IMR-90 (cell line): ENCODE data around the gene CYP4F2. TPM values are rescaled to one million over a fixed set of nuclear protein-coding genes. Genes with fewer than 3 reads are reported as not detected.

ENCODE experiments used
- ATAC-seq: fragments of 200-7000 bp; cut with Tn5 transposase; 2 replicates; pipeline ENCODE4 v1.9.1; 2020; ENCODE audit warnings: low read depth, mild to moderate bottlenecking, moderate library complexity
- BruUV-seq: library from RNA; stranded (reverse); fragments of 400-500 nt; replicated peaks from 2 replicates; lab custom pipeline; 2021; lab: Mats Ljungman, UMichigan
- CTCF ChIA-PET: fragments of 300-600 bp; formaldehyde crosslinking; extraction: SDS; loops from one replicate; lab custom pipeline; 2021; ENCODE audit warnings: antibody characterized with exemption; lab: Yijun Ruan, JAX
- POLR2A ChIA-PET: fragments of 300-600 bp; sonication (Branson Sonifier 250); formaldehyde crosslinking; loops from one replicate; lab custom pipeline; 2022; ENCODE audit warnings: antibody characterized with exemption; ENCODE audit not compliant: unreplicated experiment; lab: Charles Lee
- DNase-seq: peaks from one replicate; pipeline ENCODE4 v3.0.0; 2013
- H2AFZ ChIP-seq: replicated peaks from 2 replicates; pipeline ENCODE3; 2013; ENCODE audit warnings: low read length, mild to moderate bottlenecking; ENCODE audit not compliant: poor library complexity
- H2AK5ac ChIP-seq: 2 replicates; pipeline ENCODE4 v1.6.1; 2013; ENCODE audit warnings: low read depth, low read length, inconsistent platforms
- H2AK9ac ChIP-seq: replicated peaks from 2 replicates; pipeline ENCODE3; 2013; ENCODE audit warnings: mild to moderate bottlenecking, low read depth, low read length, moderate library complexity; ENCODE audit not compliant: poor library complexity
- H2BK120ac ChIP-seq: 2 replicates; pipeline ENCODE4 v1.6.1; 2013; ENCODE audit warnings: low read depth, low read length, inconsistent platforms
- H2BK15ac ChIP-seq: 3 replicates; pipeline ENCODE4 v1.6.1; 2013; ENCODE audit warnings: low read depth, low read length, inconsistent platforms
- H2BK20ac ChIP-seq: 2 replicates; pipeline ENCODE4 v1.6.1; 2013; ENCODE audit warnings: low read depth, mild to moderate bottlenecking, inconsistent platforms, low read length, moderate library complexity
- H2BK5ac ChIP-seq: 2 replicates; pipeline ENCODE4 v1.6.1; 2013; ENCODE audit warnings: mild to moderate bottlenecking, low read depth, low read length, inconsistent platforms; ENCODE audit not compliant: poor library complexity, severe bottlenecking
- H3K14ac ChIP-seq: replicated peaks from 2 replicates; pipeline ENCODE4 v1.6.1; 2013; ENCODE audit warnings: low read depth, low read length, inconsistent platforms
- H3K18ac ChIP-seq: 2 replicates; pipeline ENCODE4 v1.6.1; 2013; ENCODE audit warnings: low read depth, low read length, control low read depth
- H3K23ac ChIP-seq: 2 replicates; pipeline ENCODE4 v1.6.1; 2013; ENCODE audit warnings: low read depth, low read length, inconsistent platforms
- H3K27ac ChIP-seq: 2 replicates; pipeline ENCODE4 v1.5.1; 2013; ENCODE audit warnings: mild to moderate bottlenecking, control low read depth, low read length; ENCODE audit not compliant: insufficient read depth
- H3K27me3 ChIP-seq: 2 replicates; pipeline ENCODE4 v1.6.1; 2013; ENCODE audit warnings: low read length; ENCODE audit not compliant: control insufficient read depth, insufficient read depth
- H3K36me3 ChIP-seq: 2 replicates; pipeline ENCODE4 v1.6.1; 2013; ENCODE audit warnings: low read length, mixed read lengths; ENCODE audit not compliant: control insufficient read depth, insufficient read depth
- H3K4ac ChIP-seq: 2 replicates; pipeline ENCODE4 v1.6.1; 2013; ENCODE audit warnings: low read depth, low read length, inconsistent platforms
- H3K4me1 ChIP-seq: 2 replicates; pipeline ENCODE4 v1.6.1; 2013; ENCODE audit warnings: low read length, mixed read lengths; ENCODE audit not compliant: control insufficient read depth, insufficient read depth
- H3K4me2 ChIP-seq: 2 replicates; pipeline ENCODE4 v1.6.1; 2013; ENCODE audit warnings: low read depth, mild to moderate bottlenecking, control low read depth, low read length, moderate library complexity
- H3K4me3 ChIP-seq: 2 replicates; pipeline ENCODE4 v1.5.1; 2013; ENCODE audit warnings: low read depth, mild to moderate bottlenecking, control low read depth, low read length, moderate library complexity; ENCODE audit not compliant: insufficient read depth
- H3K56ac ChIP-seq: 2 replicates; pipeline ENCODE4 v1.6.1; 2013; ENCODE audit warnings: low read length, inconsistent platforms; ENCODE audit not compliant: insufficient read depth; ENCODE audit errors: extremely low read depth
- H3K79me1 ChIP-seq, 2 experiments: 2 replicates each; pipeline ENCODE4 v1.6.1; 2013; ENCODE audit warnings: low read length in 2 of 2, inconsistent platforms in 1 of 2, low read depth in 1 of 2
- H3K9ac ChIP-seq: 2 replicates; pipeline ENCODE4 v1.6.1; 2013; ENCODE audit warnings: low read depth, low read length, control low read depth
- H3K9me1 ChIP-seq: 2 replicates; pipeline ENCODE4 v1.6.1; 2013; ENCODE audit warnings: low read length, inconsistent platforms; ENCODE audit not compliant: insufficient read depth
- H3K9me3 ChIP-seq: 2 replicates; pipeline ENCODE4 v1.6.1; 2013; ENCODE audit warnings: low read length; ENCODE audit not compliant: control insufficient read depth, insufficient read depth
- H4K20me1 ChIP-seq: 2 replicates; pipeline ENCODE4 v1.6.1; 2013; ENCODE audit warnings: low read length, inconsistent platforms; ENCODE audit not compliant: insufficient read depth
- H4K5ac ChIP-seq: 2 replicates; pipeline ENCODE4 v1.6.1; 2013; ENCODE audit warnings: mild to moderate bottlenecking, low read depth, low read length, control low read depth
- H4K8ac ChIP-seq, 2 experiments: 2 replicates each; pipeline ENCODE4 v1.6.1; 2013; ENCODE audit warnings: low read depth in 2 of 2, low read length in 2 of 2, control low read depth in 1 of 2, inconsistent platforms in 1 of 2
- H4K91ac ChIP-seq: 2 replicates; pipeline ENCODE4 v1.6.1; 2013; ENCODE audit warnings: low read depth, low read length, inconsistent platforms; ENCODE audit not compliant: insufficient read depth
- BHLHE40 ChIP-seq: fragments of 150-350 bp; IDR thresholded peaks from 2 replicates; pipeline ENCODE4 v1.6.1; 2016; ENCODE audit warnings: mild to moderate bottlenecking, low read depth, low read length
- CEBPB ChIP-seq: IDR thresholded peaks from 2 replicates; pipeline ENCODE4 v1.6.1; 2012; ENCODE audit warnings: low read depth, low read length, improper control_type of control experiment
- CHD1 ChIP-seq: IDR thresholded peaks from 2 replicates; pipeline ENCODE4 v1.6.1; 2012; ENCODE audit warnings: low read depth, low read length, improper control_type of control experiment
- ELK1 ChIP-seq: fragments of 150-350 bp; IDR thresholded peaks from 2 replicates; pipeline ENCODE4 v1.6.1; 2016; ENCODE audit warnings: low read depth, mild to moderate bottlenecking, low read length, moderate library complexity, borderline replicate concordance
- FOS ChIP-seq: fragments of 150-350 bp; IDR thresholded peaks from 2 replicates; pipeline ENCODE4 v1.6.1; 2016; ENCODE audit warnings: low read depth, low read length
- MAFK ChIP-seq: IDR thresholded peaks from 2 replicates; pipeline ENCODE4 v1.6.1; 2012; ENCODE audit warnings: low read depth, low read length, improper control_type of control experiment
- MXI1 ChIP-seq: IDR thresholded peaks from 2 replicates; pipeline ENCODE4 v1.6.1; 2012; ENCODE audit warnings: low read depth, mild to moderate bottlenecking, low read length, moderate library complexity, borderline replicate concordance
- NFE2L2 ChIP-seq: fragments of 150-350 bp; IDR thresholded peaks from 2 replicates; pipeline ENCODE4 v1.6.1; 2016; ENCODE audit warnings: low read depth, mild to moderate bottlenecking, low read length
- POLR2A ChIP-seq: IDR thresholded peaks from 2 replicates; pipeline ENCODE4 v1.6.1; 2012; ENCODE audit warnings: mild to moderate bottlenecking, low read depth, low read length
- RAD21 ChIP-seq: IDR thresholded peaks from 2 replicates; pipeline ENCODE4 v1.6.1; 2012; ENCODE audit warnings: low read length, improper control_type of control experiment
- RFX5 ChIP-seq: IDR thresholded peaks from 2 replicates; pipeline ENCODE4 v1.8.0; 2012; ENCODE audit warnings: low read depth, mild to moderate bottlenecking, low read length, moderate library complexity
- SMC3 ChIP-seq: fragments of 150-350 bp; IDR thresholded peaks from 2 replicates; pipeline ENCODE4 v1.6.1; 2016; ENCODE audit warnings: low read depth, mild to moderate bottlenecking, antibody characterized with exemption, low read length, moderate library complexity
- USF2 ChIP-seq: fragments of 150-350 bp; IDR thresholded peaks from 2 replicates; pipeline ENCODE4 v1.6.1; 2017; ENCODE audit warnings: mild to moderate bottlenecking, antibody characterized with exemption, low read length, low read depth
- WGBS, 2 experiments: methylation state at CpG; one replicate each; pipeline versions ENCODE4 v1.1.5 to v1.1.7; 2013; ENCODE audit warnings: missing lambda C conversion rate in 2 of 2; ENCODE audit not compliant: insufficient read length in 1 of 2; ENCODE audit errors: extremely low coverage in 2 of 2; 5-methylcytosine and 5-hydroxymethylcytosine counted together
- dilution Hi-C: fragments of 300-500 bp; cut with HindIII; formaldehyde crosslinking; loops from one replicate; pipeline ENCODE4 v1.14.3; 2018; ENCODE audit warnings: low sequenced_read_pairs; ENCODE audit not compliant: unreplicated experiment
- in situ Hi-C: fragments of 300-500 bp; cut with MboI; formaldehyde crosslinking; loops from 3 replicates; pipeline ENCODE4 v1.14.3; 2019; ENCODE audit warnings: low sequenced_read_pairs, inconsistent platforms, mixed read lengths
- intact Hi-C: fragments of 100-400 bp; cut with micrococcal nuclease; formaldehyde crosslinking; loops from 2 replicates; pipeline ENCODE4 v1.10.0; 2022
- polyA plus RNA-seq, 3 experiments: library from polyadenylated mRNA; depleted of rRNA; stranded (reverse); fragments of >200 nt; gene quantifications; 2 replicates each; pipeline ENCODE4 v1.2.3, GENCODE V29; 2012; ENCODE audit warnings: low replicate concordance in 1 of 3
- total RNA-seq: library from RNA; depleted of rRNA; stranded (reverse); fragments of >200 nt; gene quantifications from 2 replicates; pipeline ENCODE4 v1.2.3, GENCODE V29; 2012

CYP4F2 gene
- total and polyA plus RNA-seq, 2 of the 4 experiments (the other 2 are of a cell fraction) = not detected

- no TSS peak for BruUV-seq
- H2AK5ac ChIP-seq = no peak overlapping the region
- no peak overlapping the region for H4K91ac ChIP-seq
- no peak for TF ChIP-seq MXI1
- no peak for TF ChIP-seq MAFK
- TF ChIP-seq BHLHE40 = no peak
- no peak for TF ChIP-seq USF2
- no peak for TF ChIP-seq RFX5
- no peak for TF ChIP-seq RAD21
- TF ChIP-seq CHD1 = no peak
- TF ChIP-seq NFE2L2 = no peak
- no peak for TF ChIP-seq CEBPB
- no peak for TF ChIP-seq SMC3
- TF ChIP-seq ELK1 = no peak
- TF ChIP-seq POLR2A = no peak
- TF ChIP-seq FOS = no peak
- H2AK9ac ChIP-seq = no peak overlapping the region
- ATAC-seq (no peak), DNase-seq (no peak)
- WGBS, 2 experiments = 48% methylated on average over 2 of the region's 4 CpGs; no CpG with 5 or more reads in 1 of the 2 experiments
- no peaks in the 10 kb centered on the region for H3K79me1 ChIP-seq
- no peaks in the 10 kb centered on the region for H3K36me3 ChIP-seq
- H3K4me3 ChIP-seq = no peak overlapping the region
- in situ Hi-C loops (no loop called here), intact Hi-C loops (no loop called here), dilution Hi-C loops (no loop called here)
- H3K4ac ChIP-seq = no peak overlapping the region
- H2BK15ac ChIP-seq = no peak overlapping the region
- no peaks in the 10 kb centered on the region for H3K9me1 ChIP-seq
- H3K23ac ChIP-seq = no peak overlapping the region
- H2BK120ac ChIP-seq = no peak overlapping the region
- ChIA-PET POLR2A (interaction anchor here (0.6 kb wide), 1 partner anchor 26 kb away, joined by 4 read pairs; no protein-coding TSS in a partner anchor), CTCF (no interaction called here)
- no peak overlapping the region for H3K9ac ChIP-seq
- H3K56ac ChIP-seq = no peak overlapping the region
- H2BK20ac ChIP-seq = no peak overlapping the region
- no peaks in the 10 kb centered on the region for H3K4me1 ChIP-seq
- no peaks in the 10 kb centered on the region for H4K20me1 ChIP-seq
- H2AFZ ChIP-seq = no peak overlapping the region
- H4K5ac ChIP-seq = no peak overlapping the region
- H4K8ac ChIP-seq = no peak overlapping the region
- no peak overlapping the region for H2BK5ac ChIP-seq
- H3K18ac ChIP-seq = no peak overlapping the region
- H3K9me3 ChIP-seq = peaks cover 5% of the 10 kb centered on the region; the same call in 1 of the 2 replicates
- H3K27ac ChIP-seq = no peak overlapping the region
- no peaks in the 10 kb centered on the region for H3K27me3 ChIP-seq
- H3K4me2 ChIP-seq = no peak overlapping the region
- no peak overlapping the region for H3K14ac ChIP-seq
These were observed 21.4 kb upstream of the CYP4F2 start for GRCh38 chr19:15919243-15919642.
